ENCODE measurements around the gene RHEB.

RHEB gene

GRCh38 chr7:151524845-151525244 lies 5.2 kb upstream of the RHEB start:
- no peak for DNase-seq

- DNase-seq, result no peak
These were observed 4.6 kb upstream of the RHEB start for GRCh38 chr7:151524331-151524730.

- peak; percentile 62 for DNase-seq
These were observed 945 bp upstream of the RHEB start for GRCh38 chr7:151520419-151521261.

- peak; percentile 68 for DNase-seq
These were observed 539 bp downstream of the RHEB start for GRCh38 chr7:151518947-151519764.

GRCh38 chr7:151518105-151518946 lies 1.4 kb downstream of the RHEB start:
- DNase-seq, result peak; percentile 76

- no peak for DNase-seq
These were observed 2.0 kb downstream of the RHEB start for GRCh38 chr7:151517601-151518104.

- DNase-seq, result no peak
These were observed 4.5 kb downstream of the RHEB start for GRCh38 chr7:151515276-151515565.

- DNase-seq, result no peak
These were observed 5.0 kb downstream of the RHEB start for GRCh38 chr7:151514461-151515275.

- no peak for DNase-seq
These were observed 6.6 kb downstream of the RHEB start for GRCh38 chr7:151513133-151513532.

GRCh38 chr7:151512353-151512752 lies 7.3 kb downstream of the RHEB start:
- DNase-seq, result no peak

- DNase-seq, result no peak
These were observed 7.7 kb downstream of the RHEB start for GRCh38 chr7:151511946-151512345.

GRCh38 chr7:151511270-151511669 lies 8.4 kb downstream of the RHEB start:
- DNase-seq, result no peak

- DNase-seq, result no peak
These were observed 9.9 kb downstream of the RHEB start for GRCh38 chr7:151509670-151510333.

GRCh38 chr7:151508991-151509390 lies 10.7 kb downstream of the RHEB start:
- DNase-seq, result no peak

- no peak for DNase-seq
These were observed 11.9 kb downstream of the RHEB start for GRCh38 chr7:151507806-151508205.

GRCh38 chr7:151506901-151507382 lies 12.8 kb downstream of the RHEB start:
- no peak for DNase-seq

- no peak for DNase-seq
These were observed 13.7 kb downstream of the RHEB start for GRCh38 chr7:151505836-151506468.

- no peak for DNase-seq
These were observed 14.3 kb downstream of the RHEB start for GRCh38 chr7:151505433-151505832.

- DNase-seq, result no peak
These were observed 14.9 kb downstream of the RHEB start for GRCh38 chr7:151504715-151505326.

GRCh38 chr7:151503902-151504714 lies 15.6 kb downstream of the RHEB start:
- DNase-seq, result no peak

Measured in stimulated activated CD4-positive, alpha-beta T cell treated with anti-CD3 and anti-CD28 coated beads, Interleukin-15, amount 100 ng/mL, for 24 hours (primary cell).